Gastroesophageal sphincter (tissue), 4 donors: ENCODE results near the gene SLC4A5. TPM values are rescaled to one million over a fixed set of nuclear protein-coding genes. Genes with fewer than 3 reads are reported as not detected.

ENCODE experiments used
- ATAC-seq: fragments of 150-250 bp; one replicate; pipeline ENCODE4 v1.9.1; 2016; ENCODE audit warnings: mild to moderate bottlenecking, moderate library complexity
- H3K27ac ChIP-seq, 4 donors: fragments of 200-600 bp; sonication (generic) in 3 of 4; 1 replicate in 3 of 4; 2 replicates in 1 of 4; pipeline ENCODE4 v1.5.1; 2016 to 2019
- H3K27me3 ChIP-seq: fragments of 200-600 bp; sonication (generic); one replicate; pipeline ENCODE4 v1.5.1; 2019
- H3K36me3 ChIP-seq, 2 donors: fragments of 200-600 bp; sonication (generic); one replicate each; pipeline ENCODE4 v1.5.1; 2019; ENCODE audit warnings: control low read depth in 1 of 2
- H3K4me1 ChIP-seq, 3 donors: fragments of 200-600 bp; sonication (generic); 1 replicate in 2 of 3; 2 replicates in 1 of 3; pipeline ENCODE4 v1.5.1; 2016 to 2019; ENCODE audit warnings: control low read depth in 2 of 3
- H3K4me3 ChIP-seq, 2 donors: fragments of 200-600 bp; sonication (generic); one replicate each; pipeline ENCODE4 v1.5.1; 2019; ENCODE audit warnings: mild to moderate bottlenecking in 1 of 2, moderate library complexity in 1 of 2
- H3K9me3 ChIP-seq, 3 donors: fragments of 200-600 bp; sonication (generic); one replicate each; pipeline ENCODE4 v1.5.1; 2017 to 2019; ENCODE audit warnings: control low read depth in 2 of 3
- CTCF ChIP-seq, 4 experiments: fragments of 200-600 bp in 2 of 4; fragments of 450-650 bp in 2 of 4; sonication (generic) in 1 of 4; IDR thresholded peaks; one replicate each; pipeline ENCODE4 v1.5.1; 2017 to 2019; ENCODE audit warnings: antibody characterized with exemption in 4 of 4, mild to moderate bottlenecking in 2 of 4, moderate library complexity in 2 of 4
- EP300 ChIP-seq: sonication (generic); formaldehyde crosslinking; IDR thresholded peaks from one replicate; pipeline ENCODE4 v1.6.1; 2017; ENCODE audit warnings: antibody characterized with exemption, mild to moderate bottlenecking
- POLR2A ChIP-seq, 2 donors: fragments of 450-650 bp; IDR thresholded peaks; one replicate each; pipeline ENCODE4 v1.6.1; 2017; ENCODE audit warnings: antibody characterized with exemption in 2 of 2, mild to moderate bottlenecking in 2 of 2, moderate library complexity in 1 of 2
- POLR2AphosphoS5 ChIP-seq: sonication (generic); formaldehyde crosslinking; IDR thresholded peaks from one replicate; pipeline ENCODE4 v1.6.1; 2017; ENCODE audit warnings: antibody characterized with exemption
- WGBS, 2 donors: methylation state at CpG; one replicate each; pipeline ENCODE4 v1.1.5; 2018; ENCODE audit warnings: low coverage in 1 of 2; 5-methylcytosine and 5-hydroxymethylcytosine counted together
- total RNA-seq, 4 donors: library from RNA; depleted of rRNA; stranded (reverse); fragments of >200 nt; gene quantifications; one replicate each; pipeline ENCODE4 v1.1.0, GENCODE V29; 2016

Gene SLC4A5
- total RNA-seq, 4 donors from 2014 or later = 1.8 to 9.4 (median 5.0) TPM

GRCh38 chr2:74312913-74313312 is 30.3 kb downstream of the SLC4A5 start:
- Histone ChIP-seq H3K27me3 (no peaks in the 10 kb centered on the region), H3K9me3 (no peaks in the 10 kb centered on the region), H3K4me1 (no peaks in the 10 kb centered on the region), H3K36me3 (peaks cover 0 to 28% of the 10 kb centered on the region in 2 donors), H3K27ac (no peak overlapping the region), H3K4me3 (no peak overlapping the region)
- no peak for ATAC-seq
- TF ChIP-seq POLR2A (IDR thresholded peaks at IDR 0.05) (no peak), EP300 (no peak), POLR2AphosphoS5 (no peak), CTCF (IDR thresholded peaks at IDR 0.05) (no peak)

GRCh38 chr2:74307720-74308119 is 35.5 kb downstream of the SLC4A5 start:
- no peaks in the 10 kb centered on the region for H3K4me1 ChIP-seq
- H3K4me3 ChIP-seq = no peak overlapping the region
- no peaks in the 10 kb centered on the region for H3K9me3 ChIP-seq
- 82% methylated on average over 4 of the region's 8 CpGs; no CpG with 5 or more reads in 1 of the 2 donors for WGBS, 2 donors
- peaks cover 0 to 12% of the 10 kb centered on the region in 2 donors for H3K36me3 ChIP-seq
- TF ChIP-seq POLR2A (IDR thresholded peaks at IDR 0.05) (no peak), CTCF (IDR thresholded peaks at IDR 0.05) (no peak), POLR2AphosphoS5 (no peak)
- H3K27ac ChIP-seq = no peak overlapping the region
- ATAC-seq = no peak
- no peaks in the 10 kb centered on the region for H3K27me3 ChIP-seq

- WGBS, 2 donors = 72 to 80% methylated on average over 4 to 6 of the region's 7 CpGs
- Histone ChIP-seq H3K4me1 (no peaks in the 10 kb centered on the region), H3K36me3 (peaks cover 0 to 14% of the 10 kb centered on the region in 2 donors), H3K9me3 (no peaks in the 10 kb centered on the region), H3K27me3 (no peaks in the 10 kb centered on the region), H3K4me3 (no peak overlapping the region), H3K27ac (no peak overlapping the region)
- TF ChIP-seq POLR2AphosphoS5 (no peak), CTCF (IDR thresholded peaks at IDR 0.05) (no peak), EP300 (no peak), POLR2A (IDR thresholded peaks at IDR 0.05) (no peak)
- ATAC-seq = no peak
Observed at GRCh38 chr2:74304332-74305148, 38.7 kb downstream of the SLC4A5 start.

GRCh38 chr2:74302865-74303264 is 40.4 kb downstream of the SLC4A5 start:
- H3K9me3 ChIP-seq = peaks cover 0 to 5% (median 0%) of the 10 kb centered on the region in 3 donors
- no peaks in the 10 kb centered on the region for H3K27me3 ChIP-seq
- WGBS, 2 donors = 80 to 100% methylated on average over 1 of the region's 2 CpGs
- H3K36me3 ChIP-seq = peaks cover 0 to 24% of the 10 kb centered on the region in 2 donors
- H3K4me3 ChIP-seq = no peak overlapping the region
- H3K27ac ChIP-seq = no peak overlapping the region
- TF ChIP-seq POLR2A (IDR thresholded peaks at IDR 0.05) = no peak
- no peak for TF ChIP-seq EP300
- TF ChIP-seq POLR2AphosphoS5 = no peak
- no peak for TF ChIP-seq CTCF (IDR thresholded peaks at IDR 0.05)
- no peak for ATAC-seq
- no peaks in the 10 kb centered on the region for H3K4me1 ChIP-seq

- no peak for ATAC-seq
- H3K27me3 ChIP-seq = no peaks in the 10 kb centered on the region
- no peak overlapping the region for H3K4me3 ChIP-seq
- H3K27ac ChIP-seq = no peak overlapping the region
- WGBS, 2 donors = 88 to 100% methylated on average over 1 of the region's 1 CpG
- H3K4me1 ChIP-seq = no peaks in the 10 kb centered on the region
- peaks cover 0 to 24% of the 10 kb centered on the region in 2 donors for H3K36me3 ChIP-seq
- peaks cover 0 to 5% (median 0%) of the 10 kb centered on the region in 3 donors for H3K9me3 ChIP-seq
- TF ChIP-seq POLR2AphosphoS5 (no peak), CTCF (IDR thresholded peaks at IDR 0.05) (no peak), EP300 (no peak), POLR2A (IDR thresholded peaks at IDR 0.05) (no peak)
Observed at GRCh38 chr2:74301262-74301661, 42.0 kb downstream of the SLC4A5 start.
